Activated naive CD8-positive, alpha-beta T cell (primary cell): ENCODE results near the gene KREMEN1.

ENCODE experiments used
- H3K27ac Mint-ChIP-seq: one replicate; pipeline ENCODE4 v1.8.0; 2021; ENCODE audit warnings: mixed read lengths
- H3K27me3 Mint-ChIP-seq: one replicate; pipeline ENCODE4 v1.8.0; 2021; ENCODE audit warnings: mixed read lengths
- H3K36me3 Mint-ChIP-seq: one replicate; pipeline ENCODE4 v1.8.0; 2021; ENCODE audit warnings: mixed read lengths
- H3K4me1 Mint-ChIP-seq: one replicate; pipeline ENCODE4 v1.8.0; 2021; ENCODE audit warnings: low read depth, mixed read lengths
- H3K4me3 Mint-ChIP-seq: one replicate; pipeline ENCODE4 v1.8.0; 2021; ENCODE audit warnings: mild to moderate bottlenecking, mixed read lengths
- H3K9me3 Mint-ChIP-seq: one replicate; pipeline ENCODE4 v1.8.0; 2021; ENCODE audit warnings: low read depth, mixed read lengths

The KREMEN1 gene

DNA sequence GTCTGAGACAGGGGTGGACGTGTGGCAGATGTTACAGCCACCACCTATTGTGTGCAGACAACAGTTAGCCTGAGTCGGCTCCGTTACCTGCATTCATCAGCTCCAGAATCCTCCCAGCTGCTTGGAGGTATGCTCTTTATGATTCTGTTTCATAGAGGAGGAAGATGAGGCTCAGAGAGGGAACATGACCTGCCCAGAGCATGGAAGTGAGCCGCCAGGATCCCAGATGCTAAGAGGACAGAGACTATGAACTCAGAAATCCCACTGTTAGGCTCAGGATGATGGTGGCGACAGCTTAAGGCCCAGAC, 134.4 kb downstream of the KREMEN1 start:
- H3K4me1 Mint-ChIP-seq = peaks cover 10% of the 10 kb centered on the region
- H3K9me3 Mint-ChIP-seq = no peaks in the 10 kb centered on the region
- H3K27ac Mint-ChIP-seq = no peak overlapping the region
- H3K4me3 Mint-ChIP-seq = no peak overlapping the region
- no peaks in the 10 kb centered on the region for H3K36me3 Mint-ChIP-seq
- H3K27me3 Mint-ChIP-seq = peaks cover 10% of the 10 kb centered on the region

DNA sequence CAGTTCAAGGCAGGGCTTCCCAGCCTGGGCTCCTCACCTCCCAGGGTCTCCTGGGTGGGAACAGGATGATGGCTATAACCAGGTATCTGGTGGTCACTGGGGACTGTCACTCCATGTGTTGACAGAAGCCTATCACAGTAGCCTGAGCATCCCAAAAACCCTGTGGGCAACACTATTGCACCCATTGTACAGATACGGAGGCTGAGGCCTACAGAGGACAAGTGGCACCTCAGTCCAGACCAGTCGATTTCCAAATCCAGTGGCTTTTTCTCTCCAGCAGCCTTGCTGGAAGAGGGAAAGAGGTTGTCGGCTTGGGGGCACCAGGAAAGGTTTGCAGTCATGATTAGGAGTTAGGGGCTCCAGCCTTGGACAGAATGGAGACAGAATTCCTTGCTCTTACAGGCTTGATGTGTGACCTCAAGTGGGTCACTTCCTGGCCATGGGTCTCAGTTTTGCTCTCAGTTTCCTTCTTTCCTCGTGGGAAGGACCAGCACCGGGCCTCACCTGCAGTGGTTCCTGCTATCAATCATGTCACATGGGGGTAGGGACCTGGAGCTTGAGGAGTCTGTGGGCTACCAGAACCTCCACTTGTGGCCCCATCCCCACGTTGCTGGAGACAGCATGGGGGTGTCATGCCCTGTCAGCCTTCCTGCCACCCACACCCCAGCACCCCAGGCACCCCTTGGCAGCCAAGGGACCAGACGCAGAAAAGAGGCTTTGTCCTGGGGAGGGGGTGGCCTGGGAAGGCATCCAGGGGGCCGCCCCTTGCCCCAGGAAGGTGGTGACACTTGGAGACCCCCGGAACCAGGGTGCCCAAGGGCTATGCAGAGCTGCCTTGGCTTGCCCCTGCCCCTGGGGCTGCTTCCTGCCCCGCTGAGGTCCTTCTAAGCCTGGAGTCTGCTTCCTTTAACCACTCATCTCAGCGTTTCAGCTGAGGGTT, 135.0 kb downstream of the KREMEN1 start:
- Mint-ChIP-seq H3K4me3 (no peak overlapping the region), H3K36me3 (no peaks in the 10 kb centered on the region)

DNA sequence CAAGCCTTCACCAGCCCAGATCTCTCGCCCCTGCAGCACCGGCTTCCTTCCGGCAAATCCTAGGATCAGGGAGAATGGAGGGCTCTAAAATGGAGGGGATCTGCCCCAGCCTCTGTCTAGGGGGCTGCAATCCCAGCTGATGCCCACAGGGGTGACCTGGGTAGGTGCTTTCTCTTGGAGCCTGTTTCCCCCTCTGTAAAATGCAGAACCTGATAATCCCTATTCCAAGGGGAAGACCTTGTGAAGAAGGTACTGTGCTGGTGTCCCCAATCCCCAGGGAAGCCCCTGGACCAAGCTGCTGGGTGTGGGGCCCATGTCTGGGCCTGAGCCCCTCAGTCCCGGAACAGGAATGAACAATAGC, 135.6 kb downstream of the KREMEN1 start:
- peaks cover 4% of the 10 kb centered on the region for H3K4me1 Mint-ChIP-seq
- no peaks in the 10 kb centered on the region for H3K36me3 Mint-ChIP-seq
- H3K4me3 Mint-ChIP-seq = no peak overlapping the region
- H3K27ac Mint-ChIP-seq = no peak overlapping the region
- no peaks in the 10 kb centered on the region for H3K9me3 Mint-ChIP-seq
- peaks cover 10% of the 10 kb centered on the region for H3K27me3 Mint-ChIP-seq

More for the DNA sequence above, 135.0 kb downstream of the KREMEN1 start:
- H3K27me3 Mint-ChIP-seq = peaks cover 10% of the 10 kb centered on the region
- H3K27ac Mint-ChIP-seq = no peak overlapping the region
- peaks cover 5% of the 10 kb centered on the region for H3K4me1 Mint-ChIP-seq
- H3K9me3 Mint-ChIP-seq = no peaks in the 10 kb centered on the region

DNA sequence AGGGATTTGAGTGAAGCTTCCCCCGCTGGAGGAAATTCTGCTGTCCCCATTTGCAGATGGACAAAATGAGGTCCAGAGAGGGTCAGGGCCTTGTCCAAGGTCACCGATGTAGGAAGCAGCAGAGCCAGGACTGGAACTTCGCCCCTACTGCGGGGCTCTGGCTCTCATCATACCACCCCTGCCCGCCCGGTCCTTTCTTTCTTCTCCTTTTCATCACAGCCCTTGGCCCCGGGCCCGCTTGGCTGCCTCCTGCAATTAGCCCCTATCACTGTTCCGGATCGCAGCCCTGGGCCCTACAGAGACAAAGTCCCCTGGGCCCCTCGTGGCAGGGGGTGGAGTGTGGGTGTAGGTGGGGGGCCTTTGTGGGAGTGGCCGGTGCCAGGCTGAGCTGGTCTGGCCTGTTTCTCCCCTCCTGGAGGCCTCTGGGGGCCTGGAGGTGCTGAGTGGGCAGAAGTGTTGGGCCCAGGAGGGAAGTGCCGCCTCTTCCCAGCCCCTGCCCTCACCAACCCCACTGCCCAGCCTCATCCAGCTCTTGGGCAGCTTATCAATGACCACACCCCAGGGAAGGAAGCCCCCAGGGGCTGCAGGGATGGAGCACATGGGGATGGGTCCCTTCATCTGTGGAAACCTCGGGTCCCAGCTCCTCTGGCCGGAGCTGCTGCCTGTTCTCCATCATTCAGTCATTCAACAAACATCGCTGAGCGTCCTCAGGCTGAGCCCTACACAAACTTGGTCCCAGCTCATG, 136.2 kb downstream of the KREMEN1 start:
- peaks cover 3% of the 10 kb centered on the region for H3K4me1 Mint-ChIP-seq
- no peaks in the 10 kb centered on the region for H3K36me3 Mint-ChIP-seq
- no peak overlapping the region for H3K27ac Mint-ChIP-seq
- no peak overlapping the region for H3K4me3 Mint-ChIP-seq
- H3K9me3 Mint-ChIP-seq = no peaks in the 10 kb centered on the region
- peaks cover 10% of the 10 kb centered on the region for H3K27me3 Mint-ChIP-seq

DNA sequence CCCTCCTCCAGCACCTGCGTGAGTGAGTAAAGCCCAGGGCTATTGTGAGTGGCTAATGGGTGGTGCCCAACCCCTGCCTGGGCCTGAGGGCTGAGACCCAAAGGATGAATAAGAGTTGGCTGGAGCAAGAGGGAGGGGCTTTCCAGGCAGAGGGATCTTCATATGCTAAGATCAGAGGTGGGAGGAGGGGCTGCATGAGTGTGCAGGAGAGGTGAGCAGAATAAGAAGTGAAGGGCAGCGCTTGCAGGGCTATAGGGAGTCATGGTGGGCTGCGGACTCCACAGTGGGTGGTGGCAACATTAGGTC, 136.7 kb downstream of the KREMEN1 start:
- H3K27ac Mint-ChIP-seq = no peak overlapping the region
- H3K9me3 Mint-ChIP-seq = no peaks in the 10 kb centered on the region
- no peaks in the 10 kb centered on the region for H3K36me3 Mint-ChIP-seq
- no peak overlapping the region for H3K4me3 Mint-ChIP-seq
- peaks cover 3% of the 10 kb centered on the region for H3K4me1 Mint-ChIP-seq
- peaks cover 10% of the 10 kb centered on the region for H3K27me3 Mint-ChIP-seq

DNA sequence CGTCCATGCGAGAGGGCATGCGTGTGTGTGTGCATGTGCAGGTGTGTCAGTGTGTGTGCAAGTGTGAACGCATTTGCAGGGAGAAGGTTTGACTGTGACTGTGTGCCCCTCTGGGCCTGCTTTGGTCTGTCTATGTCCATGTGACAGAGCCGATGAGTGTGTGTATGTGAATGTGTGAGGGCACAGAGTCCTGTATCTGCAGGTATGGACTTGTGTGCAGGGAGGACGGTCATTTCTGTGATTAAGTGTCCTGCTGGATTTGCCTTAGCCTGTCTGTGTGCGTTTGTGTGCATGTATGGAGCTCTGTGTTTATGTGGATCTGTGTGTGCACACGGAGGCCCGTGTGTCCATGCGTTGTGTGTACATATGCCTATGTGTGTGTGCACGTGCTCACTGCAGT, 138.2 kb downstream of the KREMEN1 start:
- Mint-ChIP-seq H3K4me3 (no peak overlapping the region), H3K36me3 (no peaks in the 10 kb centered on the region), H3K9me3 (no peaks in the 10 kb centered on the region), H3K27me3 (peaks cover 8% of the 10 kb centered on the region), H3K27ac (no peak overlapping the region), H3K4me1 (peaks cover 3% of the 10 kb centered on the region)

DNA sequence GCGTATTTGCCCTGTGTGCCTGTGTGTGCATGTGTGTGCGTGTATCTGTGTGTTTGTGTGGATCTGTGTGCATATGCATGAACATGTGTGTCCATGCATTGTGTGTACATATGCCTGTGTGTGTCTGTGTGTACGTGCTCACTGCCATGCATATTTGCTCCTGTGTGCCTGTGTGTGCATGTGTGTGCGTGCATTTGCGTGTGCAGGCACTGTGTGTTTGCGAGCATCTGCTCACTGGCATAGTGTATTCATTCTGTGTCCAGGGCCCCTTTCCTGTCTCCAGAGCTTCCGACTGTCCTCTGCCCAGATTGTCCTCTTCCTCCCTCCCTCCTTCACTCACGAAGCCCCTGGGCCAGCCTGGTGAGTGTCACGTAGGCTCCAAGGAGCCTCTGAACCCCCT, 138.6 kb downstream of the KREMEN1 start:
- H3K27me3 Mint-ChIP-seq = peaks cover 5% of the 10 kb centered on the region
- no peaks in the 10 kb centered on the region for H3K9me3 Mint-ChIP-seq
- H3K4me3 Mint-ChIP-seq = no peak overlapping the region
- H3K36me3 Mint-ChIP-seq = no peaks in the 10 kb centered on the region
- H3K4me1 Mint-ChIP-seq = peaks cover 1% of the 10 kb centered on the region
- H3K27ac Mint-ChIP-seq = no peak overlapping the region

DNA sequence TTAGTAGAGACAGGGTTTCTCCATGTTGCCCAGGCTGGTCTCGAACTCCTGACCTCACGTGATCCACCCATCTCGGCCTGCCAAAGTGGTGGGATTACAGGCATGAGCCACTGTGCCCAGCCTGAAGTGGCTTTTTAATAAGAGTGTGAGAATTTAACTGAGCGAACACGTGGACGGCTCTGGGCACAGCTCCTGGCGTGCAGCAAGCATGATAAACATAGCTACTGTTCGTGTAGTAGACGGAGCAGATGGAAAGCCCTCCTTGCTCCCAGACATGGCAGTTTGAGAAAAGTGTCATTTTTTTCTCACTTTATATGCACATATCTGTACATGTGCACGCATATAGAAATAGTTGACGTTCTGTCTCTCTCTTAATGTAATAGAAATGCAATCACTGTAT, 139.9 kb downstream of the KREMEN1 start:
- Mint-ChIP-seq H3K27ac (no peak overlapping the region), H3K4me1 (no peaks in the 10 kb centered on the region), H3K27me3 (no peaks in the 10 kb centered on the region), H3K4me3 (no peak overlapping the region), H3K9me3 (no peaks in the 10 kb centered on the region), H3K36me3 (no peaks in the 10 kb centered on the region)

DNA sequence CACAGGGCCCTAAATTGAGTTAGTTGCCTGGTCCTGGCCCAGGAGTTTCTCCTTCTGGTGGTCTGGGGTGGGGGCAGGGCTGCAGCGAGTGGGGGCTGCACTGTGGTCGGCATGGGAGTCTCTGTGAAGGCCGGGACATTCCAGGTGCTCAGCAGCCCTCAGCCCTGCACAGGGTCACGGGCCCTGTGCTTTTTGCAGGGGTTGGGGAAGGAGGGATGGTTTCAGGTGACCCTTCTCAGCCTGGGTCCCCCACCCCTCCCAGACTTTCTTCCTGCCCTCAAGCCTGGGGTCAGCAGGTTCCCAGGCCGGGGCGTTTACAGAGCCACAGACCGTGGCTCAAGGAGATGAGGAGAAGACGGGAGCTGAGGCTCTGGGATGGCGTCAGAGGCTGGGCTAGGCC, 140.7 kb downstream of the KREMEN1 start:
- Mint-ChIP-seq H3K27ac (no peak overlapping the region), H3K9me3 (no peaks in the 10 kb centered on the region), H3K27me3 (no peaks in the 10 kb centered on the region), H3K4me1 (no peaks in the 10 kb centered on the region), H3K36me3 (no peaks in the 10 kb centered on the region), H3K4me3 (no peak overlapping the region)

DNA sequence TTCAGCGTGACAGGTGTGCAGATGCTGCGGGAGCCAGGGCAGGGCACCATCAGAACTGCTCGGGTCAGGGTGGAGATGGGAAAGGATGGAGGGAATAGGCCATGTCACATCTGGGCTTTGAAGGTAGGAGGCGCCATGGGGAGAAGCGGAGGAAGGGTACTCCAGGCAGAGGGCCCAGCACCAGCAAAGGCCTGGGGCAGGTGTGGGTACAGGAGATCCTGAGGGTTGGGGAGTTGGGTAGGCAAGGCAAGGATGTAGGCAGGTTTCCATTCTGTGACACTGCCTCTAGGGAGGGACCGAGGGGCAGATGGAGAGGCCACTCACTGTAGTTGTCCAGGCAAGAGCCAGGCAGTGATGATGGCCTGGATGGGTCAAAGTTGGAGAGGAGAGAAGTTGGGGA, 141.4 kb downstream of the KREMEN1 start:
- no peaks in the 10 kb centered on the region for H3K9me3 Mint-ChIP-seq
- no peak overlapping the region for H3K27ac Mint-ChIP-seq
- H3K27me3 Mint-ChIP-seq = no peaks in the 10 kb centered on the region
- no peaks in the 10 kb centered on the region for H3K36me3 Mint-ChIP-seq
- H3K4me1 Mint-ChIP-seq = no peaks in the 10 kb centered on the region
- no peak overlapping the region for H3K4me3 Mint-ChIP-seq

DNA sequence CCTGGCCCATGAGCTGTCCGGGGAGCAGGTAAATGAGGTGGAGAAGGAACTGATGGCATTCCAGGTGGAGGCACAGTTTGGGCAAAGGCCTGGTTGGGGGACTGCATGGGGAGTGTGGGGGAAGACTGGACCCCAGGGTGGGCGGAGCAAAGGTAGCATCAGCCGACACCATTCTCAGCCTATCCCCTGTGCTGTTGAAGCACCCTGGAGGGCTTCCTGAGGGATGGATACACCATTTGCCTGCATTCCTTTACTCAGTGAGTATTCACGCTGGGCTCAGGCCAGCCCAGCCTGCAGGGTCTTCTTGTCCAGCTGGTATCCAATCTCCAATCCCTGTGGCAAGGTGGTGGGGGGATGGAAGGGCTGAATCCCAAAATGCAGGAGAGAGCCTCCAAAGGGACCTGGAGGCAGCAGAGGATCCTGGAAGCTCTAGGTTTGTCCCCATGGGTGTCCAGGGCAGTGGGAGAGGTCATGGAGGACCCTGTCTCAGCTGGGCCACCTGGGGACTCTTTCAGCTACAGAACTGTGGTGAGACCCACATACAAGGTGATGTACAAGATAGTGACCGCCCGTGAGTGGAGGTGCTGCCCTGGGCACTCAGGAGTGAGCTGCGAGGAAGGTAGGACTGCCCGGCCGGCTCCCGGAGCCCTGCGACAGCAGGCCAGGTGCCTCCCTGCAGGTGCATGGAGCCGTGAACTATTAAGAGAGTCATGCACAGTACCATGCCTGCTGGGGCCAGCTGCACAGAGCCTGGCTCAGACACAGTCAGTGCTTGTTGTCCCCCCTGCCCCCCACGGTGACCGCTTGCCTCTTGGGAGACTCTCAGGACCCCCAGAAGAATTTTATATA, 142.4 kb downstream of the KREMEN1 start:
- H3K4me3 Mint-ChIP-seq = no peak overlapping the region
- no peaks in the 10 kb centered on the region for H3K9me3 Mint-ChIP-seq
- no peak overlapping the region for H3K27ac Mint-ChIP-seq
- H3K4me1 Mint-ChIP-seq = no peaks in the 10 kb centered on the region
- H3K27me3 Mint-ChIP-seq = no peaks in the 10 kb centered on the region
- no peaks in the 10 kb centered on the region for H3K36me3 Mint-ChIP-seq

DNA sequence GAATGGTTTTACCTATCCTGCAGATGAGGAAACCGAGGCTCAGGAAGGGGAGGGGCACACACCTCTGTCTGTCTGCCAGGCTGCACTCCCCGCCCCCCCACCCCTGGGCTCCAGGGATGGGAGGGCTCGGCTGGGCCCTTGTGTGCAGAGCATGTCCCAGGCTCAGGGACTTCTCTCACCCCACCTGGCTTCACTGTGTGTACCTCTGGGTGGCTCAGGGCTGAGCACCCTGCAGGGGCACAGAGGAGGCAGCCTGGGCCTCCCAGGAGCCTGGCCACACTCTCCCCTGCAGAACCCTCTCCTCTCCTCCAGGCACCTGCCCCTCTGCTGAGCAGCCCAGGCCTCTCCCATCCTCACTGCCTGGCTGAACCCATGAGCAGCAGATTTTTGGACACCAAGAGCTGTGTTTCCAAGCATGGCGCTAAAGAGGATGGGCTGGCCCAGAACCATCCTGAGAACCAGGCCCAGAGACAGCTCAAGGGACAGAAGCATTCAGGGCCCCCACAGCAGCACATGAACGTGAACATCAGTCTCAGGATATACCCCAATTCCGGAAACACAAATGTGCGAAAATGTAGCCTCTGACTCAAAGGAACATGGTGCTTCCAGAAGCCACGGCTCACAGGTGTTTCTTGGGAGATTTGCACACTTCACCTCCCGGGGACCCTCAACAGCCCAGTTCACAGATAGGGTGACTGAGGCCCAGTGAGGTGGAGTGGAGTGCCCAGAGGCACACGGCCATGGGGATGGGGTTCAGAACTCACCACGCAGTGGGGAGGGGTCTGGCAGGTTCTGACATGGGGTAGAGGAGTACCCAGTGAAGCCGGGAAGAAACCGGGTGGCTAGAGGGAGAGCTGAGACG, 143.4 kb downstream of the KREMEN1 start:
- Mint-ChIP-seq H3K27ac (no peak overlapping the region), H3K36me3 (no peaks in the 10 kb centered on the region), H3K4me1 (no peaks in the 10 kb centered on the region)

DNA sequence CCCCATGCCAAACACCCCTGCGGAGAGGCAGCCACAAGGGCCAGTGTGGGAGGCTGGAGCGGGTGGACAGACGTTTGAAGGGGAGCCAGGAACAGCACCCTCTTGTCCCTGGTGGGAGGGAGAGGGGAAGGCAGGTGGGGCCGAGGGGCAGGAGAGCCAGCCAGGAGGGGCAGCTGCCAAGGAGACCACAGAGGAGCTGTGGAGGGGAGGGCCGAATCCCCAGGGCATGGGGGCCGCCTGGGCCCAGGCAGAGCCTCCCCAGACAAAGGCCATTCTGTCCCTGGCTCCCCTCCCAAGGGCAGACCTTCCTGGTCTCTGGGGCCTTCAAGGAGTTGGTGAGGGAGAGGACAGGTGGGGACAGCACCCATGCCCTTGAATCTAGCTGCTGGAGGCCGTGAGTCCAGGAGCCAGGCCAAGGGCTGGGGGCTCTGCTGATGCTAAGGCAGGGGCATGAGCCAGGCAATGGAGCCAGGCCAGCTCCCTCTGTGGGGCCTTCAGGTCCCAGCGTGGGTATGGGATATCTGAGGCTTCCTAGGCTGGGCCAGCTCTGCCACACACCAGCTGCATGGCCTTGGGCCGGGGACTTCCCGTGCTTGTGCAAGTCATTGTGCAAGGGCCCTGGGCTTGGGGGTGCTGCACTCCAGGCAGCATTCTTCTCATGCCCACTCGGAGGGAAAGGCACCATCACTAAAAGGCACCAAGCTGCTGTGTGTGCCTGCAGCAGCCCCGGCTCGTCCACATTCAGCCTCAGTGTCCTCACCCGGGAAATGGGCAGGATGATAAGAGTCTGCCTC, 144.2 kb downstream of the KREMEN1 start:
- H3K4me3 Mint-ChIP-seq = no peak overlapping the region
- H3K27ac Mint-ChIP-seq = no peak overlapping the region
- H3K36me3 Mint-ChIP-seq = no peaks in the 10 kb centered on the region
- no peaks in the 10 kb centered on the region for H3K9me3 Mint-ChIP-seq
- no peaks in the 10 kb centered on the region for H3K27me3 Mint-ChIP-seq
- H3K4me1 Mint-ChIP-seq = no peaks in the 10 kb centered on the region

More for the DNA sequence above, 143.4 kb downstream of the KREMEN1 start:
- Mint-ChIP-seq H3K27me3 (no peaks in the 10 kb centered on the region), H3K9me3 (no peaks in the 10 kb centered on the region), H3K4me3 (no peak overlapping the region)
